Measurements from ENCODE around the gene BLTP3B. TPM values are rescaled to one million over a fixed set of nuclear protein-coding genes. Genes with fewer than 3 reads are reported as not detected.

Gene BLTP3B
- total RNA-seq, 6 experiments from 2014 or later, result 28.5 to 34.2 (median 33.4) TPM

- Mint-ChIP-seq H3K9me3 (no peaks in the 10 kb centered on the region), H3K27me3 (ENCODE audit: insufficient read depth) (no peaks in the 10 kb centered on the region; the same call in 1 of the 2 replicates), H3K36me3 (ENCODE audit: low read depth) (no peaks in the 10 kb centered on the region), H3K27ac (no peak overlapping the region), H3K4me3 (no peak overlapping the region), H3K4me1 (ENCODE audit: low read depth) (no peaks in the 10 kb centered on the region)
- no peak for TF ChIP-seq CTCF (IDR thresholded peaks at IDR 0.05)
- no peak for DNase-seq
Observed at GRCh38 chr12:100174495-100174894, 31.8 kb upstream of the BLTP3B start.

GRCh38 chr12:100173111-100173510 lies 30.4 kb upstream of the BLTP3B start:
- Mint-ChIP-seq H3K4me1 (ENCODE audit: low read depth) (no peaks in the 10 kb centered on the region; the same call in 1 of the 2 replicates), H3K27me3 (ENCODE audit: insufficient read depth) (peaks cover 2% of the 10 kb centered on the region), H3K9me3 (no peaks in the 10 kb centered on the region), H3K27ac (no peak overlapping the region), H3K36me3 (ENCODE audit: low read depth) (no peaks in the 10 kb centered on the region), H3K4me3 (no peak overlapping the region)
- TF ChIP-seq CTCF (IDR thresholded peaks at IDR 0.05), result no peak
- no peak for DNase-seq

GRCh38 chr12:100171248-100171647 lies 28.6 kb upstream of the BLTP3B start:
- Mint-ChIP-seq H3K36me3 (ENCODE audit: low read depth) (no peaks in the 10 kb centered on the region), H3K27ac (no peak overlapping the region), H3K9me3 (no peaks in the 10 kb centered on the region), H3K4me3 (no peak overlapping the region), H3K4me1 (ENCODE audit: low read depth) (no peaks in the 10 kb centered on the region; the same call in 1 of the 2 replicates), H3K27me3 (ENCODE audit: insufficient read depth) (peaks cover 8% of the 10 kb centered on the region)
- DNase-seq, result no peak
- no peak for TF ChIP-seq CTCF (IDR thresholded peaks at IDR 0.05)

- Mint-ChIP-seq H3K27ac (no peak overlapping the region), H3K4me3 (no peak overlapping the region), H3K4me1 (ENCODE audit: low read depth) (no peaks in the 10 kb centered on the region; the same call in 1 of the 2 replicates), H3K27me3 (ENCODE audit: insufficient read depth) (peaks cover 8% of the 10 kb centered on the region), H3K9me3 (no peaks in the 10 kb centered on the region), H3K36me3 (ENCODE audit: low read depth) (no peaks in the 10 kb centered on the region)
- DNase-seq, result no peak
- no peak for TF ChIP-seq CTCF (IDR thresholded peaks at IDR 0.05)
Observed at GRCh38 chr12:100170313-100170858, 27.7 kb upstream of the BLTP3B start.

- no peak overlapping the region for H3K4me3 Mint-ChIP-seq
Observed at GRCh38 chr12:100169345-100169744, 26.7 kb upstream of the BLTP3B start.

More at GRCh38 chr12:100169345-100169744, 26.7 kb upstream of the BLTP3B start:
- Mint-ChIP-seq H3K36me3 (ENCODE audit: low read depth) (no peaks in the 10 kb centered on the region), H3K4me1 (ENCODE audit: low read depth) (peaks cover under 1% of the 10 kb centered on the region; the same call in 1 of the 2 replicates), H3K9me3 (no peaks in the 10 kb centered on the region), H3K27me3 (ENCODE audit: insufficient read depth) (peaks cover 8% of the 10 kb centered on the region), H3K27ac (no peak overlapping the region)
- TF ChIP-seq CTCF (IDR thresholded peaks at IDR 0.05), result no peak
- DNase-seq, result no peak
